Measurements from ENCODE around the gene UXS1. TPM values are rescaled to one million over a fixed set of nuclear protein-coding genes. Genes with fewer than 3 reads are reported as not detected.

The UXS1 gene
- total RNA-seq, 2 donors from 2014 or later: 43.0 to 44.6 TPM

GRCh38 chr2:106187273-106187891 is 6.7 kb downstream of the UXS1 start:
- no peak for TF ChIP-seq CTCF (conservative IDR thresholded peaks at IDR 0.05)
- peaks cover 28% of the 10 kb centered on the region for H3K4me1 Mint-ChIP-seq

GRCh38 chr2:106185475-106186184 is 8.5 kb downstream of the UXS1 start:
- Mint-ChIP-seq H3K27ac (no peak overlapping the region), H3K4me3 (no peak overlapping the region), H3K9me3 (no peaks in the 10 kb centered on the region), H3K4me1 (peaks cover 18% of the 10 kb centered on the region), H3K36me3 (ENCODE audit: low read depth) (peaks cover 6% of the 10 kb centered on the region), H3K27me3 (ENCODE audit: insufficient read depth) (no peaks in the 10 kb centered on the region)
- Histone ChIP-seq H3K9ac (ENCODE audit: extremely low read depth, low read length, poor library complexity, severe bottlenecking) (no peak overlapping the region), H3K9me3 (ENCODE audit: control insufficient read depth, low read length) (no peaks in the 10 kb centered on the region), H3K36me3 (ENCODE audit: control insufficient read depth, insufficient read depth, low read length) (peaks cover 3% of the 10 kb centered on the region), H3K4me1 (ENCODE audit: control insufficient read depth, insufficient read depth, low read length) (no peaks in the 10 kb centered on the region), H3K27ac (ENCODE audit: low read depth, low read length) (no peak overlapping the region), H3K4me3 (ENCODE audit: low read length) (no peak overlapping the region), H3K27me3 (ENCODE audit: control insufficient read depth, insufficient read depth, low read length, poor library complexity, severe bottlenecking) (no peaks in the 10 kb centered on the region)
- TF ChIP-seq CTCF (conservative IDR thresholded peaks at IDR 0.05): no peak
- no peak for DNase-seq
- 82 to 100% methylated on average over 3 to 8 of the region's 8 CpGs for WGBS, 2 experiments (ENCODE audit: insufficient coverage in 1 of 2, insufficient read length in 1 of 2)

More at GRCh38 chr2:106187273-106187891, 6.7 kb downstream of the UXS1 start:
- H3K36me3 Mint-ChIP-seq (ENCODE audit: low read depth): peaks cover 6% of the 10 kb centered on the region
- no peak for DNase-seq
- 93 to 95% methylated on average over 13 to 14 of the region's 14 CpGs for WGBS, 2 experiments (ENCODE audit: insufficient coverage in 1 of 2, insufficient read length in 1 of 2)
- Histone ChIP-seq H3K27me3 (ENCODE audit: control insufficient read depth, insufficient read depth, low read length, poor library complexity, severe bottlenecking) (no peaks in the 10 kb centered on the region), H3K9me3 (ENCODE audit: control insufficient read depth, low read length) (no peaks in the 10 kb centered on the region), H3K36me3 (ENCODE audit: control insufficient read depth, insufficient read depth, low read length) (peaks cover 3% of the 10 kb centered on the region), H3K4me1 (ENCODE audit: control insufficient read depth, insufficient read depth, low read length) (no peaks in the 10 kb centered on the region), H3K4me3 (ENCODE audit: low read length) (no peak overlapping the region), H3K27ac (ENCODE audit: low read depth, low read length) (no peak overlapping the region), H3K9ac (ENCODE audit: extremely low read depth, low read length, poor library complexity, severe bottlenecking) (no peak overlapping the region)
- no peak overlapping the region for H3K4me3 Mint-ChIP-seq
- H3K27ac Mint-ChIP-seq: no peak overlapping the region
- no peaks in the 10 kb centered on the region for H3K9me3 Mint-ChIP-seq
- H3K27me3 Mint-ChIP-seq (ENCODE audit: insufficient read depth): no peaks in the 10 kb centered on the region

GRCh38 chr2:106184857-106185256 is 9.2 kb downstream of the UXS1 start:
- WGBS, 2 experiments (ENCODE audit: insufficient coverage in 1 of 2, insufficient read length in 1 of 2): 97 to 100% methylated on average over 1 of the region's 1 CpG
- TF ChIP-seq CTCF (conservative IDR thresholded peaks at IDR 0.05): no peak
- Histone ChIP-seq H3K4me1 (ENCODE audit: control insufficient read depth, insufficient read depth, low read length) (no peaks in the 10 kb centered on the region), H3K27me3 (ENCODE audit: control insufficient read depth, insufficient read depth, low read length, poor library complexity, severe bottlenecking) (no peaks in the 10 kb centered on the region), H3K36me3 (ENCODE audit: control insufficient read depth, insufficient read depth, low read length) (peaks cover 3% of the 10 kb centered on the region), H3K4me3 (ENCODE audit: low read length) (no peak overlapping the region), H3K27ac (ENCODE audit: low read depth, low read length) (no peak overlapping the region), H3K9me3 (ENCODE audit: control insufficient read depth, low read length) (no peaks in the 10 kb centered on the region), H3K9ac (ENCODE audit: extremely low read depth, low read length, poor library complexity, severe bottlenecking) (no peak overlapping the region)
- no peak for DNase-seq
- Mint-ChIP-seq H3K9me3 (no peaks in the 10 kb centered on the region), H3K4me3 (no peak overlapping the region), H3K36me3 (ENCODE audit: low read depth) (peaks cover 6% of the 10 kb centered on the region), H3K4me1 (peaks cover 17% of the 10 kb centered on the region), H3K27ac (no peak overlapping the region), H3K27me3 (ENCODE audit: insufficient read depth) (no peaks in the 10 kb centered on the region)

All from endodermal cell (in vitro differentiated cells).